LNCaP clone FGC (cell line): ENCODE results near the gene L1CAM.

Source experiments
- DNase-seq: peaks from one replicate; pipeline ENCODE4 v3.0.0-alpha.2; 2011; ENCODE audit warnings: low read depth
- H3K4me3 ChIP-seq: 2 replicates; pipeline ENCODE4 v1.5.1; 2011; ENCODE audit warnings: mild to moderate bottlenecking, low read depth, low read length, control low read depth
- CTCF ChIP-seq: IDR thresholded peaks from 2 replicates; pipeline ENCODE4 v1.5.1; 2012; ENCODE audit warnings: mild to moderate bottlenecking; ENCODE audit not compliant: control insufficient read depth, insufficient read depth; ENCODE audit errors: extremely low read depth

Gene L1CAM

GRCh38 chrX:153876112-153876491, 9.9 kb downstream of the L1CAM start:
- no peak for TF ChIP-seq CTCF
- H3K4me3 ChIP-seq = no peak overlapping the region
- no peak for DNase-seq

- DNase-seq = no peak
- no peak overlapping the region for H3K4me3 ChIP-seq
- no peak for TF ChIP-seq CTCF
These were observed 10.4 kb downstream of the L1CAM start for GRCh38 chrX:153875391-153876111.

- no peak for DNase-seq
- no peak overlapping the region for H3K4me3 ChIP-seq
- TF ChIP-seq CTCF = no peak
These were observed 11.4 kb downstream of the L1CAM start for GRCh38 chrX:153874366-153875125.

- DNase-seq = no peak
- no peak for TF ChIP-seq CTCF
- H3K4me3 ChIP-seq = no peak overlapping the region
These were observed 11.9 kb downstream of the L1CAM start for GRCh38 chrX:153874085-153874365.

GRCh38 chrX:153873282-153874084, 12.5 kb downstream of the L1CAM start:
- H3K4me3 ChIP-seq = no peak overlapping the region
- TF ChIP-seq CTCF = no peak

GRCh38 chrX:153871946-153872878, 13.8 kb downstream of the L1CAM start:
- DNase-seq = no peak
- TF ChIP-seq CTCF = no peak
- H3K4me3 ChIP-seq = no peak overlapping the region

More at GRCh38 chrX:153873282-153874084, 12.5 kb downstream of the L1CAM start:
- no peak for DNase-seq
